GM20431 (cell line): ENCODE measurements around the gene ALKBH4.

Experiments used
- in situ Hi-C: fragments of 300-500 bp; cut with MseI, MboI; formaldehyde crosslinking; loops from one replicate; pipeline ENCODE4 v1.15.0; 2020; ENCODE audit warnings: low sequenced_read_pairs; ENCODE audit not compliant: unreplicated experiment

ALKBH4 gene

GRCh38 chr7:102408530-102408929 lies 56.1 kb downstream of the ALKBH4 start:
- in situ Hi-C loops, result loop anchor here (5.0 kb wide), 1 partner anchor 44 kb away; no protein-coding TSS in a partner anchor

DNA sequence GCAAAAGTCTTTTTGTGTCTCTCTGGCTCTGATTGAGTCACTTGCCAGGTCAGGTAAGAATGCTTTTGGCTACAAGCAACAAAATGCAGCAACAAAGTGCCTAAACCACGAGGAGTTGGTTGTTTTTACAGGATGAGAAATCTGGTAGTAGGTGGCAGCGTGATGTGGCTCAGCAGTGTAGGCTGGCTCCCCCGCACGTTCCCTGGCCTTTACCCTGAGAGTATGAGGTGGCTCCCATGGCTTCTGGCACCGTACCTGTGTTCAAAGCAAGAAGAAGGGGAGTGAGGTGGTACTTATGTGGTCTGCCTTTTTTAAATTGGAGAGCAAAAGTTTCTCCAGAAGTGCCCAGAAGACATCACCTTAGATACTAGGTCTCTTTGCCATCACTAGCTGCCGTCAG lies 56.8 kb downstream of the ALKBH4 start:
- in situ Hi-C loops, result loop anchor here (5.0 kb wide), 1 partner anchor 44 kb away; no protein-coding TSS in a partner anchor
